NCI-H226 (cell line): Measurements from ENCODE around the gene BCO2.

ENCODE experiments used
- DNase-seq: peaks from one replicate; pipeline ENCODE4 v3.0.0-alpha.2; 2015

BCO2 gene

DNA sequence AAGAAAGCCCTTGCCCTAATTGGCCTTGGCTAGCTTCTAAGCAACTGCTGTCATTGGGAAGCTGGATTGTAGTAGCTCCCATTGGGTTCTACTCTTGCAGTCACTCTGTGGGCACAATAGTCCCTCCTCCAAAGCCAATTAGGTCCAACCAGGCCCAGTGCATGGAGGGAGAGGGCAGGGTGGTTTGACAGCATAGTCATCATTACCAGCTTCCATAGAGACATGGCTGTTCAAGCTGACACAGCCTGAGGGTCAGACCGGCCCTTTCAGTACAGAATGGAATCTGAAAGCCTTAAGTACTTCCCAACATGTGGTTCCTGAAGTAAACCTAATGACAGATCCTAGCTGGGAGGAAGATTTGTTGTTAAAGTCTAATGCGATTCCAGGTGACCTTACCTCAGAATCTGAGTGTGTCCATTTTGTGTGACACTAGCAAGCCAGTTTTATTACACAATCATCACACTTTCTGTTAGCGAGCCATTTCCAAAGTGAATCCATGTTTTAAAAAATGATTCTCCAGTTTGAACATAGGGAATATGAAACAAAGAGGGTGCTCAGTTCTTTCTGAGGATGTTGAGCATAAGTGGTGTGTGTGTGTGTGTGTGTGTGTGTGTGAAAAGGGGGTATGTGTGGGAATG lies 78.4 kb downstream of the BCO2 start:
- DNase-seq, result no peak

DNA sequence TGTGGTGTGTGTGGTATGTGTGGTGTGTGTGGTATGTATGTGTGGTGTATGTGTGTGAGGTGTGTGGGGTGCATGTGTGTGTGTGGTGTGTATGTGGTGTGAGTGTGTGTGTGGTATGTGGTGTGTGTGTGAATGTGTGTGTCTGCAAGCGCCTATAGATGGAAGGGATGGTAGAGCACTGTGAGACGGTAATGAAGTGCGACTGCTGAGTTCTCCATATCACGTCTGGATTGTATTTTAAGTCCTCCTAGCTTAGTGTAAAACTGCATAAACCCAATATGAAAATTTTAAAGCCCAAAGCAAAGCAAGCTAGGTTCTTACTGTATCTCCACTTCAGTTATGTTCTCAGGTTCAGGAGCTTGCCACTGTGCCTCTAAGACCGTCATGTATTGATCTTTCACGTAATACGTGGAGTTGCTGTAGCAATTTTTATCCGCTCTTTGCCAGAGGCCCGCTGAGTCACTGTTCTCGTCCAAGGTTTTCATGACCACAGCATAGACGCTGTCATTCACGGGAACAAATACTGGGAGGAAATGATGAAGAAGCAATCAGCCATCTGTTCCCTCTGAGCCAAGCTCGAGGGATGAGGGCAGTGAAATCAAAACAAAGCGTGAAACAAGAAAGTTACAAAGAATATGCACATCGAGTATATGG lies 79.9 kb downstream of the BCO2 start:
- DNase-seq, result no peak

DNA sequence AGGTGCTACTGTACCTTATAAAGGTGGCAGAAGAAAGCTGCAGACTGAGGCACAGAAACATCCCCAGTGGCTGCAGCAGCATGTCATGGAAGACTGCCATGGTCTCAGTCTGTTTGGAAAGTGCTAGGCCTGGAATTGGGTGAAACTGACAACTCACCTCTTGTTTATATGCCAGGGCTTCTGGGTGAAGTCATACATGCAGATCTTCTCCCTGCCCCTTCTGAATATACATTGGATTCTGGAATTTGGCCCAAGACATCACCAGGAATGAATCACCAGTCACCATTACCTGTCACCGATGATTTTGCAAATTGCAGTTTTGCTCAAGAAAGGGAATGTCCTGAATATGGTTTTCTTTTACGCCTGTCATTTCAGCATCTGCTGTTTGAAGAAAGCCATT lies 85.2 kb downstream of the BCO2 start, which contains the start of gene PLET1:
PLET1 (minus strand) TSS at position 371 of the 400 bp plus-strand sequence; CDS start at position 100, 271 bp downstream.
- no peak for DNase-seq

DNA sequence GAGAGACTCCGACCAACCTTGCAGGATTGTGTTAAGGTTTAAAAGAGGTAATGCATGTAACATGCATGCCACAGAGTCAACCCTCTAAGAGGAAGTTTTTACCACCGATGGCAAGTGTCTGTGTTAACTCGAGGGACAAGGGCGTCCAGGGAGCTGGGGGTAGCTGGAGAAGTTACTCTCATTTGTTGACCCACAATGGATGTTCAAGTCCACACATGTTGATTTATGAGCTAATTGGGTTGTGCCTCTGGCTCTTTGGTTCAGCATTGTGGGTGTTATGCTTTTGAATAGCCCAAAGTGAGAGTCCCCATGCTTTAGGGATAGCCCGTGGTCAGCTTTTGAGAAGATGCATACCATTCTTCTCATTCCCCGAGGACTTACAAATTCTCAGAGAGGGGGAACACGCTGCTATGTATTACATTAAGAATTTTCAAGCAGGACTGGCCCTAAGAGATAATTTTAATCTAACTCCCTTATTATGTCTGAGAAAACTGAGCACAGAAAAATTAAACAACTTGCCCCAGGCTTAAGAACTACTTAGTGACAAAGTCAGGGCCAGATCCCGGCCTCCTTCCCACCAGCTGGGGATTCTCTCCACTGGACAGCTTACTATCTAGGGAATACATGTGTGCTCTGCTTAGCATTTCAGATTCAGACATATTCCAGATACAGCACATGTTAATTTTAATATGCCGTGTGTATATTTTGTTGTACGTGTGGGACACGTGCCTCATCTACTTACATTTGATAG lies 90.5 kb downstream of the BCO2 start:
- no peak for DNase-seq

DNA sequence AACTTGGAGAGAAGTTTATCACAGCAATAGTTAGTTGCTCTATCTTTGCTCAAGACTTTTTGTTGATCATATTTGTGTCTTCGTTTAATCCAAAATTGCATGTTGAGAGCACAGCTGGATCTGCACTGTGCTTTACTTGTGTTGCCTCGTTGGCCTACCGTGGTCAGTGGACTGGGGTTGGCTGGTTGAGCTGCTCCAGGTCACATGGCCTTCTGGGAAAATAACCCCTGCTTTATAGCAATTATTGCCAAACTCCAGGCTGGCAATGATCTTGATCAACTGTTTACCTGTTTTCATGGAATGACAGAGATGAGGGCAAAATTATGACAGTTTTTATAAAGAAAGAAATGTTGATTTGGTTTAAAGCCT lies 91.1 kb downstream of the BCO2 start:
- DNase-seq, result no peak

DNA sequence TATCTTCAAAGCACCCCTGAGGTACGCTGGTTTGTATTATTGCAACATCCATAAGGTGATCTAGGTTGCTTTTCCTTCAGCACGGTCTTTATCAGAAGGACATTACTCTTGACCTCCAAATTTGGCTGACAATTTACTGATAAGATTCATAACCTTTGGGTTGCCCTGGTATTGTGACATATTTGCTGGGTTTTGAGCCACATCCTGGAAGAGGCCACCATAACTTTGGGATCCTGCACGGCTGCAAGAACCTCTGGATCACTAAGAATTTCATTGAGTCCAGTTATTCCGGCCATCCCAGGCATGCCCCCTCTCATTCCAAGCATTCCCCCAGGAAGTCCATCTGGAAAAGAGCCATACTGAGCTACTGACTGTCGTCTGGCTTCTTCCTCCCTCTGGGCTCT lies 91.9 kb downstream of the BCO2 start:
- peak; percentile 28 for DNase-seq

DNA sequence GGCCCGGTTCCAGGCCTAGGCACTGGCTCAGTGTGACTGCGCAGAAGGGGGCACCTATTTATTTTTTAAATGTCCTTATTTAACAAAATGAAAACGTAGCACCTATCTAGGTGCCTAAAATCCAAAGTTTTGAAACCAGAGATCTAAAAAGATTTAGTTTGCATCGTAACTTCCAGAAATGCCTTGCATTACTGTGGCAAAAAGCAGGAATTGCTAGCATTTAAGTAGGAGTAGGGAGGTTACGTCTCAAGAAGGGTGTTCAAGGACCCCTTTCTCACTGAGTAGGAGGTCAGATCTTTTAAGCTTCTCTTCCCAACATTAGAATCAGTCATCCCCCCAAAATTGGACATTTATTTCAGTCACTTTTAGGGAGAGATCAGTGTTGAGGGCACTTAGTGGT lies 93.1 kb downstream of the BCO2 start:
- no peak for DNase-seq
